ENCODE results near the gene PPFIBP2.
A peak's percentile ranks its signal among the peaks of the same experiment; 100 is the strongest.
"Not testable (repeated sequence)": the region's sequence is repeated elsewhere in the genome, so short reads cannot be mapped to it uniquely, and the experiment has no call there.

Gene PPFIBP2

DNA sequence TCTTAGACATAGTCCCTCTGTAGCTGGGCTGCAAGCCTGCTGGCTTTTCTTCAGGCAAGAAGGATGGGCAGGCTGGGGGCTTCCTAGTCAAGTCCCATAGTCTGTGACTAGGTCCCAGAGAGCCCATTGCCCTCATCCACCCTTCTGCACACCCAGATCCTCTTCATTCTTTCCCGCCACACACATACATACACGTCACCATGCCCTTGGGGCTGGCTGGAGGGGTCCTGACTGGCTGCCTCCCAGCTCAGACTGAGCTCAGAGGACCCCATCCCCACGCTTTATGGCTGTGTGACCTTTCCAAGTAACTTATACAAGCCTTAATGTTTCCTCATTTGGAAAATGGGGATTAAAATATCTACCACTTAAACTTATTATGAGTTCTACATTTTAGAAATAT lies 13.5 kb upstream of the PPFIBP2 start:
- no peak for DNase-seq

DNA sequence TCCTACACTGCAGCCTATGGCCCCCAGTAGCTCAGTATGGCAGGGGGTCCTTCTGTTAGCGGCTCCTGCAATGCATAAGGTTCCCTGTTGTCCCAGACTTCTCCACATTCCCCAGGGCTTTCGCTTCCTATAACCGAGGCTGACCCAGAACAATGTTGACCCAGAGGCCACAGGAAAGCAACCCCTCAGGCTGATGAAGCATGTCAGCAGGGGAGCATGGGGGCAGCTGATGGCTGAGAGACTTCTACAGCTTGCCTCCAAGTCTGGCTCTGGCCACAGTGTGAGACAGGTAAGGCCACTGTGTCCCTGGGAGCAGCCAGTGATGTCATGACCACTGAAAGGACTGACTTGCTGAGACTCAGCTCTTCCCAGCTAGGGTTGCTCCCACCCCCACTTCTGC lies 12.5 kb upstream of the PPFIBP2 start:
- no peak for DNase-seq

DNA sequence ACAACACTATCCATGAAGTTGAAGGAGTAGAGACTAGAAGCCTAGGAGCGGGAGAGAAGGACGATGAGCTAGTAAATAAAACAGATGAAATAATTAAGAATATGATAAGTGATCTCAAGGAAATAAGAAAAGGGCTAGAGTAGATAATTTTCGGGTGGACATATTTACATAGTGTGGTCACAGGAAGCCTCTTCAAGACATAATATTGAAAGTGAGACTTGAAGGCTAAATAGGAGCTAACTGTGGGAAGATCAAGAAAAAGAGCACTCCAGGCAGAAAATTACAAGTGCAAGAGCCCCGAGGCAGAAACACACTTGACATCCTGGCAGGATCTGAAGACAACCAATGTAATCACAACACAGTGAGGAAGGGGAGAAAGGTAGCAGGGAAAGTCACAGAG lies 11.9 kb upstream of the PPFIBP2 start:
- DNase-seq = no peak

DNA sequence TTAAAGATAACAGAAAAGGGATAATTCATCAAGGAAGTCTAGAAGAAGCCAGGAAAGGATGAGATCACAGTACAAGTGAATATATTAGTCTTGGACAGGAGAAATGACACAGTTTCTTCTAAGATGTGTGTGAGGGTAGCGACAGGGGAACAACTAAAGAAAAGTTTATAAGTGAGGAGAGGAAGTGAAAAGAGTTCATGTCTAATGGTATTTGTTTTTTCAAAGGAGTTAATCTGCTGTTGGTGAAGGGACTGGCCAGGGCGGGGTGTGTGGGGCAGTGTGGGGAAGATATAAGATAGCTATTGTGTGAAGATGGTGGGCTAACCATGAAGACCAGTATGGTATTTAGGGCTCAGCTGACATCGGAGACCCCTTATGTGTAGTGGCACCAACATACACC lies 7.6 kb upstream of the PPFIBP2 start:
- DNase-seq = no peak

DNA sequence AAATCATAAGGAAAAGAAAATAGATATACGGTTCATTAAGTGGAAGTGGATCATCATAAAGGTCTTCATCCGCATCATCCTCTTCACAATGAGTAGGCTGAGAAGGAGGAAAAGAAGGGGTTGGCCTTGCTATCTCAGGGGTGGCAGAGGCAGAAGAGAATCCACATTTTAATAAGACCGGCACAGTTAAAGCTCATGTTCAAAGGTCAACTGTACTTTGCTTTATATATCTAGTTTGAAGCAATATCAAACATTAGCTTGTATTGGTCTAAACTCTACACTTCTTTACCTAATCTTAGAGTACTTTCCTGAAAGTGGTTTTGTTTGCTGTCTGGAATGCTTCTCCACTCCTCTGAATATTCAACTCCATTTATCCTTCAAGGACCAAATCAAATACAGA lies 5.7 kb upstream of the PPFIBP2 start:
- DNase-seq = no peak

DNA sequence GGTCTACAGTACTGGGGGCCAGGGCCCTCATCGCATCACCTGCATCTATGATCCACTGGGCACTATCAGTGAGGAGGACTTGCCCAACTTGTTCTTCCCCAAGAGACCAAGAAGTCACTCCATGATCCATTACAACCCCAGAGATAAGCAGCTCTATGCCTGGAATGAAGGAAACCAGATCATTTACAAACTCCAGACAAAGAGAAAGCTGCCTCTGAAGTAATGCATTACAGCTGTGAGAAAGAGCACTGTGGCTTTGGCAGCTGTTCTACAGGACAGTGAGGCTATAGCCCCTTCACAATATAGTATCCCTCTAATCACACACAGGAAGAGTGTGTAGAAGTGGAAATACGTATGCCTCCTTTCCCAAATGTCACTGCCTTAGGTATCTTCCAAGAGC lies 3.8 kb upstream of the PPFIBP2 start:
- no peak for DNase-seq

DNA sequence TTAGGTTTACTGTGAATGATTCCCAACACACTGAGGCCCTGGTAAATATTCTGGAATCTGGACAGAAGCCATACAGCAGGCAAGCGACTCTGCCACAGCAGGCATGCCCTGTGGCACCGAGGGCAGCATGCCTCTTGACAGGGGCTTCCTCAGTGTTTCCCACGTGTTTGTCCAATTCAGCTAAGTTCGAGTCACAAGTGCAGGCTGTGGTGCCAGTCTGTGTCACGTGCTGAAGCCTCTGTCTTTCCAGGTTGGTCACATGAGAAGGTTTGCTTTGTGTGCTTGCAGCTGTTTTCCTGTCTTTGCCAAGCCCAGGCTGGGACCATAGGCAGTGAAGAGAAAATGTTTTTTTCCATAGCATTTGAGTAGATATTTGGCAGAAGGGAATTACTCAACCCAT lies 2.4 kb upstream of the PPFIBP2 start:
- DNase-seq = peak in 1 of 2 experiments; percentile 17

DNA sequence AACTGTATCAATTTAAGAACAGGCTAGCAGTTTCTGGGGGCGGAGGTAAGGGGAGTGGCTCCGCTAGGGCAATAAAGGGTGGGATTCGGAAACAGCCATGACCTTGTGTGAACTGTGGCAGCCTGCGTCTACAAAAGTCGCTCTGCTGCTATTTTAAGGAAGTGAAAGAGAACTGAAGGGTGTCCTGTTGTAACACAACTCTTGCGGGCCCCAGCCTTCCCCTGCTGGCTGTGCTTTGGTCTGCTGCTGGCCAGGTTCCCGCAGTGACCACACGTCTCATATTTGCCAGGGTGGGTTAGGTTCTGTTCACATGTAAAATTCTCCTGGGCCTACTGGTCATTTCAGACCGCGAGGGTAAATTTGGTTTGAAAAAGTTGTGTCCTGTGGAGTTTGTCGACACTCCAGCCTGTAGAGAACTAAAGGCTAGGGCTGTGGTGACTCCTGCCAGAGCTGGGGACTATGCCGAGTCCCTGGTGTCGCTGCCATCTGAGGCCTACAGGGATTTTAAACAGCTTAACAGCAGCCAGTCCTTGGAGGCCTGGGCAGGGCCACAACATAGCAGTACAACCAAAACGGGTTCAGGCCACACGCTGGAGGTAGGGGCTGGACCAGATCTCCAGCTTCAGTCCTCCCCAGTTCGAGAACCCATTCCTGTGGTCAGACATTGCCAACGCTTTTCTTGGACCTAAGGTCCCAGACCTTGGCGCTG lies 1.1 kb upstream of the PPFIBP2 start:
- no peak for DNase-seq

DNA sequence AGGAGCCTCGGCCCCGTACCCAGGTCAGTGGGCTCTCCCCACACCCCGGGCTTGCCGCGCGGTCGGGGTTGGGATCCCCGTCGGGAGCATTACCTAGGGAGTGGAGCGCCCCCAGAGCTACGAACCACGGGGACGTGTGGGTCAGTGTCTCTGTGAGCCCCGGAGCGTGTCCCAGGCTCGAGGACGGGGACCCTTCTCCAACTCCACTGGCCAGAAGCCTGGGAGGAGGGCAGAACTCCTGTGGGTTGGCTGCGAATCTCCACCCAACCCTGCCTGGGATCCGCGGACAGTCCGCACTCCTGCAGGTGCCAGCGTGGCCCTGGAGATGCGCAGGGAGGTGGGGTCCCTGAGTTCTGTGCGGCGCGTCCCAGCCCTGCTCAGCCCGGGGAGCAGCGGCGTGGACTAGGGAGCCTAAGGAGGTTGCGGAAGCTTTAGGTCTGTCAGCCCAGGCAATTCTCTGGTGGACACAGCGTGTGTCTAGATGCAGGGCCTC lies 346 bp downstream of the PPFIBP2 start:
- DNase-seq = no peak

DNA sequence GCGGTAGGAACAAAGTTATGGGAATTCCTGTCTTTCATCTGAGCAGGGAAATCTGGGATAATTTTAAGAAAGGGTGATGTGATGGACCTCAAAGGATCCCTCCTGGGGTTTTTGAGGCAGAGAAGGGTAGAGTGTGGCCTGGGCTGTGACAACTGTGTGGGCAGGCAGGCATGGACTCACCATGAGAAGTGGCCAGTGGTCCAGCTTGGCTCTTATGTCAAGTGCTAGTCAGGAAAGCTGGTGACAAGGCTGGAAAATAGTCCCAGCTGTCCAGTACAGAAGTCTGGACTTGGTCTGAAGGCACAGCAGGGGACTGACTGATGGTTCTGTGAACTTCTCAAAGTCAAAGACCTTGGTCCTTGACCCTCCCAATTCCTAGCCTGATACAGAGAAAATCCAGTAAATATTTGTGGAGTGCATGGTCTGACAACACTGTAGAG lies 1.7 kb downstream of the PPFIBP2 start:
- no peak for DNase-seq

DNA sequence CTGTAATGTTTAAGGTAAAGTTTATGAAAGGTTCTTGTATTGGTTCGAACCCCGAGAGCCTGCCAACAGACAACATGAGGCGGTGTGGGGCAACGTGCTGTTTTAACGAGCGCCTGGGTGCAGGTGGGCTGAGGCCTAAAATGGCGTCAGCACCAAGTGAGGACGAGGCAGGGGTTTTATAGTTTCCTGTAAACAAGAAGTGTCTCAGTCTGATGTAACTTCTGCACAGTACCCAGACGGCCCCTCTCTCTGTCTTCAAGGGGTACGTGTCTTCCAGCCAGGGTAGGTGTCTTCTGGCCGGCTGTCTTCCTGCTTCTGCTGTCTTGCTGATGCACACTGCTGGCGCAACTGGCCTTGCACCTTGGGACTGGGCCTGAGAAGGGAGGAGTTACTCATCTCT lies 2.7 kb downstream of the PPFIBP2 start:
- no peak for DNase-seq

DNA sequence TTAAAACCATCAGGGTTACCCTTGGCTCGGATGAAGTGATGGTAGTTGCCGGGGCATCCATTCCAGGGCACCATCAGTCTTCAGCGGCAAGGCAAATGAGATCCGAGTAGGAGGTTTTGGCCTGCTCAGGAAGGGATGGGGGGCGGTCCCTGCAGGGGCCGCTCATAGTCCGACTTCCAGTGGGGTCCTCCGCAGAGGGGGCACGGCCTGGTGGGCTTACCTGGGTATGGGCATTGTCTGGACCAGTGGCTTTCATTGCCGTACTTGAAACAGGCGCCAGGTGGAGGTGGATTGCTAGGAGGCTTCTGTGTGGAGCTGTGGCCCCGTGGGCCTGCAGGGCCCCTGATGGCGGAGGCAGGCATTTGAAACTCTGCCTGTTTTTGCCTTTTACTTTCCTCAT lies 3.9 kb downstream of the PPFIBP2 start:
- DNase-seq = not testable (repeated sequence)

DNA sequence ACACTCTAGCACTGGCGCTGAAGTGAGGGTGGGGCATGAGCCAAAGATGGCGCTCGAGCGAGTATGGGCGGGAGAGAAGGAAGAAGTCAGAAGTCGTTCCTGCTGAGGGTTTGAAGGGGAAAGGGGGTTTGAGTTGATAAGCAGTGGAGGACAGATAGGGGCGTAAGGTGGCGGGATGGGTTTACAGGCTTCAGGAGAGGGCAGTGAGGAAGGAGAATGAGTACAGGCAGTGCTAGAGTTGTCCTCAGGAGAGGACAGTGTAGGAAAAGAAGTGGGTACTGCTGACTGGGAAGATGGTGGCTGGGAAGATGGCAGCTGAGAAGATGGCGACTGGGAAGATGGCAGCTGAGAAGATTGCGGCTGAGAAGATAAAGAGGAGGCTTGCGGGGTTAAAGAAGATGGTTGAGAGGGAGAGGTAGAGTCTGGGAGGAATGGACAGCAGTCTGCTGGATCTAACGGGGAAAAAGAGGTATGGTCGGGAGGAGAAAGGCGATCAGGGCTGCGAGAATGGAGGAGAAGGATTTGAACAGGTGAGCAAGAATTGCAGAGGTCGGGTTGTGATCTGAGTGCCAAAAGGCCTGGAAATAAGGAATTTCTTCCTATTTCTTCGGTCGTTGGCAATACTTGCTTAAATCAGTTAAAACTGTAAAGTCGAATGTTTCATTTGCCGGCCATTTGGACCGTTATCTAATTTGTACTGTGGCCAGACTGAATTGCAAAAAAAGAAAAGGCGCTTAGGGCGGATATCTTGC lies 5.2 kb downstream of the PPFIBP2 start:
- DNase-seq = no peak

DNA sequence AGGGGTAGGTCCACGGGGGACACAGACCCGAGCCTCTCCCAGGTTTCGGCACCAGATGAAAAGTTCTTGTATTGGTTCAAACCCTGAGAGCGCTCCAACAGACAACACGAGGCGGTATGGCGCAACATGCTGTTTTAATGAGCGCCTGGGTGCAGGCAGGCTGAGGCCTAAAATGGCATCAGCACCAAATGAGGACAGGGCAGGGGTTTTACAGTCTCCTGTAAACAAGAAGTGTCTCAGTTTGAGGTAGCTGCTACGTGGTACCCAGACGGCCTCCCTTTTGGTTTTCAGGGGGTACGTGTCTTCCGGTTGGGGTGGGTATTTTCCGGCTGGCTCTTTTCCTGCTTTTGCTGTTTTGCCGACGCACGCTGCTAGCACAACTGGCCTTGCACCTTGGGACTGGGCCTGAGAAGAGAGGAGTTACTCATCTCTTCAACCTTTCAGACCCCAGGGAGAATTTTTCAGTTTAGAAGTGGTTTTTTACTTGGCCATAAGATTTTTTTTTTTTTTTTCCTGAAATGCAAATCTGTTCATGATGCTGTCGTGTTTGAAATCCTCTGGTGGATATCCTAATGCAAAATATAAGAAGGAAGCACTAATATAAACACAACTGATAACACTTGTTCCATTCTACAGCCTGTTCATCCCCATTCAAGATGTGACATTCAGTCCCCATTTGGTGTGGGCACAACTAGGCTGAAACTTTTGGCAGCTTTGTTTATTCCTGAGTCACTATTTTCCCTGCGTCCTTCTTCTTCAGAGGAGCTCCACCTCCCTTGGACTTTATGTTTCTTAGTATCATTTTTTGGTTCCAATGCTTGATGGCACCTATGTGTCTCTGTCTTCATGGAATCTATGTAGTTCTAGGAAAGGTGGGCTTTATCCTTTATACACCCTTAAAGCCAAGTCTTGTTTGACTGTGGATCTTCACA lies 6.5 kb downstream of the PPFIBP2 start:
- DNase-seq = no peak

DNA sequence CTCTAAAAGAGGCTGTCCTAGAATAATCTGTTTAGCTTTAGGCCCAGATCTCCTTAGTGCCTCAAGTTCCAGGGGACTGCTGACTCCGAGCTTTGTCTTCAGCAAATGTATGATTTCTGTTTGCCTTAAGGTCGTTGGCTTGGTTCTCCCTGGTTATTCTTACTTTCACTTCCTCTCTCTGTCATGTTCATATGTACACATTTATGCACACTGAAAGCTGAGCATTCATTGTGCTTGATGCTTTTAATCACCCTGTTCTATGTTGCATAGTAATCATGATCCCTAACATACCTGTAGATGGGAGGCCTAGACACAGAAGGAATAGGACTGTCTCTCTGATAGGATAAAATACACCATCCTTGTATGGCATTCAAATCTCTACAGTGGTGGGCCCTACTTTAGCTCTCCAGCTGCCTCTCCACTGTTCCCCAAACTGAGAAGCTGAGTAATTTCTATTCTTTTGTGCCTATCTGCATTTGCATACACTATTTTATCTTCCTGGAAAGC lies 7.2 kb downstream of the PPFIBP2 start:
- DNase-seq = no peak

DNA sequence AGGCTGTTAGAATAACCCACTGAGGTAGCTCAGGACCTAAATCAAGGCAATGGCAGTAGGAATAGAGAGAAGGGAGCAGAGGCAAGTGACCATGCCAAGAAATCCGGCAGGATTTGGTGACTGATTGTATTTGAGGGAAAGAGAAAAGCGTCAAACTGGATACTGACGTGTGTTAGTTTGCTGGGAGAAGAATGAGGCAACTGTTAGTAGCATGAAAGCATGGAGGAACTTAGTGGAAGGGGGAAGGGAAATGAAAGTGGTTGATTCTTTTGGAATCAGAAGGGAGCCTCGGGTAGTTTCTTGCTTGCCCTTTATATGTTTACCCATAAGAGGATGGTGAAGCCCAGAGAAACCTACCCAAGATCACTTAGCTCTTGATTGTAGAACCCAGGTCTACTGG lies 8.3 kb downstream of the PPFIBP2 start:
- DNase-seq = no peak

DNA sequence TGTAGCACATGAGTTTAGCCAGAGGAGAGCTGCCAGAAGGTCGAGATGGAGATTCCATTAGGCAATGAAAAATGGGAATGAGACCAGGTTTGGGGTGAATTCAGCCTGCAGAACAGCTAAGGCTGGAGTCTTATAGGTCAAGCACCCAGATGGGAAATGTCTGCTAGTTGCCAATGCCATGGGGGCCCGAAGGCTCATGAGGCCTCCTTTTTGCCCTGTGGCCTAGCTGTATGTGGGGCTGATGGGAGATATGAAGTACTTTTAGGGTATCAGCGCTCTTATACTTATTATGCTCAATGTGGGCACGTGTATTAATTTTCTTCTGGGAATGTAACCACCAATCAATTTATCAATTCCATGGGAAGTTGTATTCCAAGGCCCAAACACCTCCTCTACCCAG lies 8.7 kb downstream of the PPFIBP2 start:
- DNase-seq = no peak

DNA sequence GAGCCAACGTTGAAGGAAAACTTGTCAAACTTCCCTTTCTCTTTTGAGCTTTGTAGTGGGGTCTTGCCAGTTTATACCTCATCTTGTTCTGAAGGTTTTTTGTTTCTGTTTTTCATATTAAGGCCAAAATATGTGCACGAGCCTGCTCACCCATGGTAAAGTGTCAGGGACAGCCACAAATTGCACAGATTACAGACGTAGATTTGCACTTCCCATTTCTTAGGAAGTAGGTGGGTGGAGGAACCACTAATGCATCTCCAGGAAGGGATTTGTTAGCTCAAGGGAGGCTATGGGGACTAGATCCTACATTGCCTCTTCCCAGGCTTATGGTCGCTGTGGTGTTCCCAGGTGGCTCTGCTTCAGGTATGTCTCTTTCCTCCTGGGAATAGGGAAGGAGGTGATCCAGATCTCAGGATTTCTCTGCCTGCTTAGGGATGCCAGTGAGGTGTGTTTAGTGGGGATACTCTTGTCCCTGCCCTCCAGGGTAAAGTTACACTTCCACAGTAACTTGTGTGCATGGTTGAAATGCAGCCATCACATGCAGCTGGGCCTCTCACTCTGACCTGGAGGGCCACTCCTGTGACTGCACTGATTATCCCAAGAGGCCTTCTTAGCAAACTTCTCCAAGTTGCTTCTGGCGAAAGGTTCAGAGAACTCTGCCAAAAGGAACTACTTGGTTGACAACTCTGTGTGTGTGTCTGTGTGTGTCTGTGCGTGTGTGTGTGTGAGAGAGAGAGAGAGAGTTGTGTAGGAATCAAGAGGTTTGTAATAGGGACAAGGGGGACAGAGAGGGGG lies 9.8 kb downstream of the PPFIBP2 start:
- DNase-seq = no peak

DNA sequence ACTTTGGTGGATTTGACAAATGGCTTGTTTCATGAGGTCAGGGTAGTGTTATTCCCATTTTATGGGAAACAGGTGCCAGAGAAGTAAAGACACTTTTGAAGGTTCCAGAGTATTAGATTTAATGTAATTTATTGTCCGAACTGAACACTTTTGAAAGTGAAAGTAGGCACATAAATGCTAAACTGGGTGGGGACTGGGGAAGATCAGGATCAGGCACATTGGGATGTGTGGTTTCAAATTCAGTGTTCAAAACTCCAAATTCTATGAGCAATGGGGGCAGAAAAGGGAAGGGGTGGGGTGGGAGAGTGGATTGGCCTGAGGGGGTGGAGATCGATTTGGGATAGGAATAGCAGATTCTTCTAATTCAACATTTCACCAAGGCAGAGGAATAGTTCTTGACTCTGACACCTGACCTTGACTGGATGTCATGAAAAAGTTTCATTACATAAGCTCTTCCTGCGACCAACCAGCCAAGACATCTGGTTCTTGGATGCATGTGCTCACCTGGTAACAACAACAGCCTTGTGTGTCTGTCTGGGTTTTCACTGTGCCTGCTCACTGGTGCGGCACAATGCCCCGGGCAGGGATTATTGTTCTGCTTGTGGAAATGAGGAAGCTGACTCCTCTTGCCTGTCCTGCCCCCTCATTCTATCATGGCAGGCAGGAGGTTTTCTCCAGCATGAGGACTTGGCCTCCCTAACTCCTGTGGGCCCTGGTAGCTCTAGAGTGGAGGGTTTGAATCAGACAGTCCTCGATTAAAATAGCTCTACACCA lies 10.8 kb downstream of the PPFIBP2 start:
- no peak for DNase-seq

DNA sequence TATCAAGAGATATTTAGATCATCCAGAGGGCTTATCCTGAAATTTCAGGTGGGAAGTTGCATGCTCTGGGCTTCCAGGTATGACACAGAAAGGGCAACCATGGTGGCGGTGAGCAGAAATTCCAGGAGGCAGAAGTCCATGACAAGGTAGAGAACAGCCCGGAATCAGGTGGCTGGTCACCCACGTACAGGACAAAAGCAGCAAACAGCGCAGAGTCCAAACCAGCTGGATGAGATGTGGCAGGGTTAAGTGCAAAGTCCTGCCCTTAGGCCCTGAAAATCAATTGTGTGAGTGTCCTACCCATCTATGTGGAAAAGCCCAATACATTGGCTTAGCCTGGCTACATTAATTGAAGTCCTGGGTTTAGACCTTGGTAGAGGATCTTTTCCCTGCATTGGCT lies 11.6 kb downstream of the PPFIBP2 start:
- DNase-seq = no peak

DNA sequence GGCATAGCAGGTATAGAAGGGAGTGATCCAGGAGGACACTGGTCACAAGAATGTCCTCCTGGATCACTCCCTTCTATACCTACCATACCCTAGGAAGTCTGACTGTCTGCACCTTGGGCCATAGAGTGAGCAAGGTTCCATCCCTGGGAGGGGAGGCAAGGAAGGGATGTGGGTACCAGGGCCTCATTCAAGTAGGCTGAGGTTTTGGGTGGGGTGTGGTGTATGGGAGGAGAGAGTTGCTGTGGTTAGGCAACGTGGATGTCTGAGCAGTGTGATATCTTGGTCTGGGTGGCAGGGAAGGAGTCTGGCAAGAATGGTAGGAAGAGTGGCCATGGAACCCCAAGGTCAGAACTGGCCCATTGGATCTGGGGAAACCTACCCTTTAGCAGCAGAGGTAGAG lies 13.2 kb downstream of the PPFIBP2 start:
- DNase-seq = no peak

Measured in SHP77 (cell line).